Measurements from ENCODE around the gene RAB7A. TPM values are rescaled to one million over a fixed set of nuclear protein-coding genes. Genes with fewer than 3 reads are reported as not detected.
"Not testable (repeated sequence)": the region's sequence is repeated elsewhere in the genome, so short reads cannot be mapped to it uniquely, and the experiment has no call there.

The RAB7A gene
- total RNA-seq, 1 experiment from 2014 or later, result 155 TPM

DNA sequence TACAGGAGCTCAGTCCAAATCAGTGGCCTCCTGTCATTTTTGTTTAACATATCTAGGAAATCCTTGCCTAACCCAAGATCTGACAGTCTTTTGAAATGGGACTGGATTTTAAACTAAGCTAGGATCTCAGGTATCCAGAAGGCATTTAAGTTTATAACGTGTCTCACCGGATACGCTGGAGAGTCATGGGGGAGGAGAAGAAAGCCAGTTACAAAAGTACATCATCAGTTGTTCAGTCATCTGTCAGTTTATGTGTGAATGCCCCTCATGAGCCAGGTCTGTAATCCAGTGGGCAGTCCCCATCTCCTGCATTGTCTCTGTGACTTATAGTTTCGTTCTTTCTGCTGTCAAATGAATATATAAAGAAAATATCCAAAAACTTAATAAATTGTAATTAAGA lies 44.4 kb downstream of the RAB7A start:
- no peak overlapping the region for H2BK120ac ChIP-seq (ENCODE audit: low read depth, low read length, poor library complexity, severe bottlenecking)
- 0 out of 7 replicates have a peak overlapping the region, but pooled peaks of 1 of the 3 experiments have one; percentile 41 for H3K27ac Mint-ChIP-seq
- no peaks in the 10 kb centered on the region for H3K27me3 ChIP-seq (ENCODE audit: insufficient read depth, low read length)
- no peak overlapping the region for H3K18ac ChIP-seq (ENCODE audit: insufficient read length, low read depth, low read length)
- no peak overlapping the region for H3K27ac ChIP-seq (ENCODE audit: insufficient read length, low read depth, low read length)
- H4K20me1 ChIP-seq (ENCODE audit: control insufficient read depth, insufficient read depth, insufficient read length), result no peaks in the 10 kb centered on the region
- H3K23ac ChIP-seq (ENCODE audit: insufficient read length, low read depth, low read length), result no peak overlapping the region
- H3T11ph ChIP-seq (ENCODE audit: low read length), result no peak overlapping the region
- H3K9ac ChIP-seq (ENCODE audit: extremely low read depth, insufficient read length, low read length), result no peak overlapping the region
- H3K4me3 Mint-ChIP-seq, result no peak overlapping the region
- no peak overlapping the region for H2AK5ac ChIP-seq (ENCODE audit: insufficient read length, low read length)
- no peak overlapping the region for H4K91ac ChIP-seq (ENCODE audit: insufficient read length, low read depth, low read length)
- WGBS (ENCODE audit: extremely low coverage, insufficient read length, low lambda C conversion rate), result no CpG with 5 or more reads among the region's 4 CpGs
- peaks cover 13% of the 10 kb centered on the region for H3K79me1 ChIP-seq (ENCODE audit: insufficient read depth, low read depth, low read length, poor library complexity, severe bottlenecking)
- no peak overlapping the region for H3K4me2 ChIP-seq (ENCODE audit: insufficient read depth, insufficient read length, low read length)
- H3K14ac ChIP-seq (ENCODE audit: insufficient read depth, low read length), result no peak overlapping the region
- H2BK12ac ChIP-seq (ENCODE audit: insufficient read length, low read depth, low read length), result no peak overlapping the region
- H3K9me3 Mint-ChIP-seq, result peaks cover 11 to 13% of the 10 kb centered on the region in 2 experiments
- H3K79me2 ChIP-seq (ENCODE audit: insufficient read depth, low read length), result peaks cover 34% of the 10 kb centered on the region; the same call in 1 of the 2 replicates
- H3K36me3 Mint-ChIP-seq (ENCODE audit: insufficient read depth in 1 of 3, low read depth in 3 of 3), result peaks cover 20 to 25% (median 20%) of the 10 kb centered on the region in 3 experiments
- H2BK20ac ChIP-seq (ENCODE audit: low read depth, low read length, poor library complexity, severe bottlenecking), result no peak overlapping the region
- no peak overlapping the region for H2BK5ac ChIP-seq (ENCODE audit: insufficient read length, low read length)
- no peak overlapping the region for H4K8ac ChIP-seq (replicated peaks; ENCODE audit: insufficient read length, low read depth, low read length)
- no peak overlapping the region for H3K56ac ChIP-seq (ENCODE audit: insufficient read length, low read depth, low read length)
- no peaks in the 10 kb centered on the region; the same call in 1 of the 2 replicates for H3K4me1 ChIP-seq (ENCODE audit: insufficient read depth, low read length)
- no peaks in the 10 kb centered on the region for H3K23me2 ChIP-seq (ENCODE audit: insufficient read length, low read depth, low read length, poor library complexity, severe bottlenecking)
- H3K9me3 ChIP-seq (ENCODE audit: control insufficient read depth, low read depth, low read length), result no peaks in the 10 kb centered on the region
- H2BK15ac ChIP-seq (ENCODE audit: low read depth, low read length), result no peak overlapping the region
- H3K4ac ChIP-seq (ENCODE audit: low read depth, low read length), result no peak overlapping the region
- H3K4me1 Mint-ChIP-seq, result peaks cover 44 to 60% of the 10 kb centered on the region in 2 experiments
- no peak overlapping the region for H4K5ac ChIP-seq (ENCODE audit: insufficient read length, low read depth, low read length)
- TF ChIP-seq, protein P1, sequence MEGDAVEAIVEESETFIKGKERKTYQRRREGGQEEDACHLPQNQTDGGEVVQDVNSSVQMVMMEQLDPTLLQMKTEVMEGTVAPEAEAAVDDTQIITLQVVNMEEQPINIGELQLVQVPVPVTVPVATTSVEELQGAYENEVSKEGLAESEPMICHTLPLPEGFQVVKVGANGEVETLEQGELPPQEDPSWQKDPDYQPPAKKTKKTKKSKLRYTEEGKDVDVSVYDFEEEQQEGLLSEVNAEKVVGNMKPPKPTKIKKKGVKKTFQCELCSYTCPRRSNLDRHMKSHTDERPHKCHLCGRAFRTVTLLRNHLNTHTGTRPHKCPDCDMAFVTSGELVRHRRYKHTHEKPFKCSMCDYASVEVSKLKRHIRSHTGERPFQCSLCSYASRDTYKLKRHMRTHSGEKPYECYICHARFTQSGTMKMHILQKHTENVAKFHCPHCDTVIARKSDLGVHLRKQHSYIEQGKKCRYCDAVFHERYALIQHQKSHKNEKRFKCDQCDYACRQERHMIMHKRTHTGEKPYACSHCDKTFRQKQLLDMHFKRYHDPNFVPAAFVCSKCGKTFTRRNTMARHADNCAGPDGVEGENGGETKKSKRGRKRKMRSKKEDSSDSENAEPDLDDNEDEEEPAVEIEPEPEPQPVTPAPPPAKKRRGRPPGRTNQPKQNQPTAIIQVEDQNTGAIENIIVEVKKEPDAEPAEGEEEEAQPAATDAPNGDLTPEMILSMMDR (conservative IDR thresholded peaks at IDR 0.05), result no peak
- no peak overlapping the region for H2AFZ ChIP-seq (ENCODE audit: low read length)
- no peak for DNase-seq
- no peaks in the 10 kb centered on the region for H3K27me3 Mint-ChIP-seq (ENCODE audit: low read depth)

DNA sequence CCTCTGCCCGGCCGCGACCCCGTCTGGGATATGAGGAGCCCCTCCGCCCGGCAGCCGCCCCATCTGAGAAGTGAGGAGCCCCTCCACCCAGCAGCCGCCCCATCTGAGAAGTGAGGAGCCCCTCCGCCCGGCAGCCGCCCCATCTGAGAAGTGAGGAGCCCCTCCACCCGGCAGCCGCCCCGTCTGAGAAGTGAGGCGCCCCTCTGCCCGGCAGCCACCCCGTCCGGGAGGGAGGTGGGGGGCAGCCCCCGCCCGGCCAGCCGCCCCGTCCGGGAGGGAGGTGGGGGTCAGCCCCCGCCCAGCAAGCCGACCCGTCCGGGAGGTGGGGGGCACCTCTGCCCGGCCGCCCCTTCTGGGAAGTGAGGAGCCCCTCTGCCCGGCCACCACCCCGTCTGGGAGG lies 47.2 kb downstream of the RAB7A start:
- not testable (repeated sequence) for H3K27me3 ChIP-seq (ENCODE audit: insufficient read depth, low read length); DNase-seq; H4K91ac ChIP-seq (ENCODE audit: insufficient read length, low read depth, low read length); H3K4me1 ChIP-seq (ENCODE audit: insufficient read depth, low read length); H3K27me3 Mint-ChIP-seq (ENCODE audit: low read depth); H4K8ac ChIP-seq (replicated peaks; ENCODE audit: insufficient read length, low read depth, low read length); H2BK20ac ChIP-seq (ENCODE audit: low read depth, low read length, poor library complexity, severe bottlenecking); H2AK5ac ChIP-seq (ENCODE audit: insufficient read length, low read length); H3K14ac ChIP-seq (ENCODE audit: insufficient read depth, low read length); H2BK12ac ChIP-seq (ENCODE audit: insufficient read length, low read depth, low read length); H3T11ph ChIP-seq (ENCODE audit: low read length); H2BK120ac ChIP-seq (ENCODE audit: low read depth, low read length, poor library complexity, severe bottlenecking); H4K20me1 ChIP-seq (ENCODE audit: control insufficient read depth, insufficient read depth, insufficient read length); H3K4me2 ChIP-seq (ENCODE audit: insufficient read depth, insufficient read length, low read length); H3K23ac ChIP-seq (ENCODE audit: insufficient read length, low read depth, low read length); H2BK15ac ChIP-seq (ENCODE audit: low read depth, low read length); H3K18ac ChIP-seq (ENCODE audit: insufficient read length, low read depth, low read length); H3K4ac ChIP-seq (ENCODE audit: low read depth, low read length); H3K79me1 ChIP-seq (ENCODE audit: insufficient read depth, low read depth, low read length, poor library complexity, severe bottlenecking); H3K9ac ChIP-seq (ENCODE audit: extremely low read depth, insufficient read length, low read length); H2AFZ ChIP-seq (ENCODE audit: low read length); H3K9me3 ChIP-seq (ENCODE audit: control insufficient read depth, low read depth, low read length); H4K5ac ChIP-seq (ENCODE audit: insufficient read length, low read depth, low read length); H3K23me2 ChIP-seq (ENCODE audit: insufficient read length, low read depth, low read length, poor library complexity, severe bottlenecking); H3K27ac ChIP-seq (ENCODE audit: insufficient read length, low read depth, low read length); H3K56ac ChIP-seq (ENCODE audit: insufficient read length, low read depth, low read length); H3K4me3 Mint-ChIP-seq; H2BK5ac ChIP-seq (ENCODE audit: insufficient read length, low read length)
- Mint-ChIP-seq H3K36me3 (ENCODE audit: insufficient read depth in 1 of 3, low read depth in 3 of 3) (peaks cover 23 to 32% (median 25%) of the 10 kb centered on the region in 3 experiments), H3K27ac (0 out of 7 replicates have a peak overlapping the region, but pooled peaks of 1 of the 3 experiments have one; percentile 51), H3K4me1 (peaks cover 30 to 45% of the 10 kb centered on the region in 2 experiments), H3K9me3 (peaks cover 11 to 13% of the 10 kb centered on the region in 2 experiments)
- WGBS (ENCODE audit: extremely low coverage, insufficient read length, low lambda C conversion rate), result no CpG with 5 or more reads among the region's 31 CpGs
- H3K79me2 ChIP-seq (ENCODE audit: insufficient read depth, low read length), result peaks cover 31% of the 10 kb centered on the region; the same call in 1 of the 2 replicates

Data from H9 (cell line).